ENCODE measurements around the gene SEMA6A. TPM values are rescaled to one million over a fixed set of nuclear protein-coding genes. Genes with fewer than 3 reads are reported as not detected.

The SEMA6A gene
- polyA plus RNA-seq, 1 donor (not counting 4 experiments of a cell fraction or from before 2014, with no cell fraction given), result 0.68 TPM

GRCh38 chr5:116423141-116423540 lies 151.5 kb downstream of the SEMA6A start:
- no peaks in the 10 kb centered on the region for H3K9me1 ChIP-seq (ENCODE audit: control insufficient read depth, extremely low read depth, insufficient read depth, low read length)
- no peaks in the 10 kb centered on the region for H3K79me2 ChIP-seq (ENCODE audit: control insufficient read depth, insufficient read depth, low read length)
- FAIRE-seq (no peak), DNase-seq (ENCODE audit: low read depth, low spot score) (no peak)
- H3K4me1 ChIP-seq (ENCODE audit: control insufficient read depth, extremely low read depth, insufficient read depth, low read length), result peaks cover 2% of the 10 kb centered on the region
- dilution Hi-C loops (cut with MboI; ENCODE audit: extremely low pct_ligation_motif_present, low sequenced_read_pairs), result no loop called here
- TF ChIP-seq EZH2 (IDR thresholded peaks at IDR 0.05; ENCODE audit: low read length), result no peak
- TF ChIP-seq CTCF (optimal IDR thresholded peaks at IDR 0.05 in 1 of 3, IDR thresholded peaks at IDR 0.05 in 1 of 3, conservative IDR thresholded peaks at IDR 0.05 in 1 of 3; ENCODE audit: extremely low read depth in 1 of 3, insufficient read depth in 2 of 3, low read length in 3 of 3), result no peak
- no peaks in the 10 kb centered on the region for H3K9me3 ChIP-seq (ENCODE audit: control insufficient read depth, low read depth, low read length)
- H3K4me2 ChIP-seq (ENCODE audit: control insufficient read depth, extremely low read depth, insufficient read depth, low read depth, low read length), result no peak overlapping the region
- H3K9ac ChIP-seq (ENCODE audit: control insufficient read depth, extremely low read depth, insufficient read depth, low read length), result no peak overlapping the region
- no peaks in the 10 kb centered on the region for H4K20me1 ChIP-seq (ENCODE audit: control insufficient read depth, extremely low read depth, insufficient read depth, low read length)
- no peak overlapping the region for H2AFZ ChIP-seq (ENCODE audit: control insufficient read depth, low read length)
- H3K4me3 ChIP-seq (ENCODE audit: control insufficient read depth in 2 of 3, extremely low read depth in 1 of 3, insufficient read depth in 2 of 3, low read depth in 1 of 3, low read length in 3 of 3), result no peak overlapping the region
- H3K36me3 ChIP-seq (ENCODE audit: control insufficient read depth in 2 of 2, extremely low read depth in 1 of 2, insufficient read depth in 2 of 2, low read length in 2 of 2), result no peaks in the 10 kb centered on the region
- H3K27me3 ChIP-seq (ENCODE audit: control insufficient read depth, extremely low read depth, insufficient read depth, low read length), result no peaks in the 10 kb centered on the region
- no peak overlapping the region for H3K27ac ChIP-seq (ENCODE audit: control insufficient read depth, insufficient read depth, low read length)

GRCh38 chr5:116421080-116421629 lies 153.5 kb downstream of the SEMA6A start:
- Histone ChIP-seq H4K20me1 (ENCODE audit: control insufficient read depth, extremely low read depth, insufficient read depth, low read length) (no peaks in the 10 kb centered on the region), H3K9ac (ENCODE audit: control insufficient read depth, extremely low read depth, insufficient read depth, low read length) (no peak overlapping the region), H3K9me1 (ENCODE audit: control insufficient read depth, extremely low read depth, insufficient read depth, low read length) (no peaks in the 10 kb centered on the region), H2AFZ (ENCODE audit: control insufficient read depth, low read length) (no peak overlapping the region), H3K4me3 (ENCODE audit: control insufficient read depth in 2 of 3, extremely low read depth in 1 of 3, insufficient read depth in 2 of 3, low read depth in 1 of 3, low read length in 3 of 3) (no peak overlapping the region), H3K79me2 (ENCODE audit: control insufficient read depth, insufficient read depth, low read length) (no peaks in the 10 kb centered on the region), H3K27me3 (ENCODE audit: control insufficient read depth, extremely low read depth, insufficient read depth, low read length) (no peaks in the 10 kb centered on the region), H3K4me1 (ENCODE audit: control insufficient read depth, extremely low read depth, insufficient read depth, low read length) (peaks cover 2% of the 10 kb centered on the region), H3K4me2 (ENCODE audit: control insufficient read depth, extremely low read depth, insufficient read depth, low read depth, low read length) (no peak overlapping the region), H3K27ac (ENCODE audit: control insufficient read depth, insufficient read depth, low read length) (no peak overlapping the region), H3K36me3 (ENCODE audit: control insufficient read depth in 2 of 2, extremely low read depth in 1 of 2, insufficient read depth in 2 of 2, low read length in 2 of 2) (no peaks in the 10 kb centered on the region), H3K9me3 (ENCODE audit: control insufficient read depth, low read depth, low read length) (no peaks in the 10 kb centered on the region)
- FAIRE-seq (no peak), DNase-seq (ENCODE audit: low read depth, low spot score) (no peak)
- TF ChIP-seq CTCF (optimal IDR thresholded peaks at IDR 0.05 in 1 of 3, IDR thresholded peaks at IDR 0.05 in 1 of 3, conservative IDR thresholded peaks at IDR 0.05 in 1 of 3; ENCODE audit: extremely low read depth in 1 of 3, insufficient read depth in 2 of 3, low read length in 3 of 3), result no peak
- TF ChIP-seq EZH2 (IDR thresholded peaks at IDR 0.05; ENCODE audit: low read length), result no peak
- dilution Hi-C loops (cut with MboI; ENCODE audit: extremely low pct_ligation_motif_present, low sequenced_read_pairs), result no loop called here
